K562 treated with DMSO at 1 percent for 24 hours (cell line): ENCODE measurements around the gene ANO2. TPM values are rescaled to one million over a fixed set of nuclear protein-coding genes. Genes with fewer than 3 reads are reported as not detected.

Source experiments
- total RNA-seq: library from RNA; unstranded; fragments of 300-600 nt; gene quantifications from 2 replicates; pipeline ENCODE4 v1.2.3, GENCODE V29; 2022; ENCODE audit warnings: low read depth; ENCODE audit not compliant: insufficient read depth

The ANO2 gene
- total RNA-seq: not detected in 2 replicates

GRCh38 chr12:5945071-5946008 lies at the start of gene ANO2:
TSS of gene ANO2 (minus strand) at chr12:5945259. CDS start at chr12:5945217, 42 bp downstream.

Other genes with a start within 250 kb of the ANO2 start
- not detected in 2 replicates for gene VWF, start 179.4 kb upstream of the ANO2 start, total RNA-seq